Left kidney (tissue), 8 donors: ENCODE measurements around the gene ZNF484. TPM values are rescaled to one million over a fixed set of nuclear protein-coding genes. Genes with fewer than 3 reads are reported as not detected.
A peak's percentile ranks its signal among the peaks of the same experiment; 100 is the strongest.
"Not testable (repeated sequence)": the region's sequence is repeated elsewhere in the genome, so short reads cannot be mapped to it uniquely, and the experiment has no call there.

Source experiments
- DNase-seq: peaks from one replicate; pipeline ENCODE4 v3.0.0-alpha.2; 2013
- long read RNA-seq, 8 donors: transcript quantifications; one replicate each; lab custom pipeline, GENCODE V29; 2026
- polyA plus RNA-seq: library from polyadenylated mRNA; unstranded; fragments of 120-200 nt; gene quantifications from one replicate; pipeline ENCODE4 v1.2.1, GENCODE V29; 2013; ENCODE audit not compliant: insufficient read length

ZNF484 gene
- 12.0 TPM for polyA plus RNA-seq
- long read RNA-seq, donor 1, partial matches to known transcripts: 0 of 3 reads
- long read RNA-seq, donor 1, other reads (novel, unspliced or antisense): 0 of 3 reads
- long read RNA-seq, donor 2, partial matches to known transcripts: 0 of 2 reads
- long read RNA-seq, donor 2, other reads (novel, unspliced or antisense): 0 of 2 reads
- long read RNA-seq, donor 3: 0 reads
- long read RNA-seq, donor 4: 0 reads
- long read RNA-seq, donor 5: 0 reads
- long read RNA-seq, donor 6, partial matches to known transcripts: 0 of 1 reads
- long read RNA-seq, donor 6, other reads (novel, unspliced or antisense): 0 of 1 reads
- long read RNA-seq, donor 7: 0 reads
- long read RNA-seq, donor 8: 0 reads

GRCh38 chr9:92877531-92878430, at the start of gene ZNF484:
Gene ZNF484 (minus strand): TSS chr9:92878038. CDS start chr9:92875029, 3,009 bp downstream.
- peak; percentile 98 for DNase-seq

DNA sequence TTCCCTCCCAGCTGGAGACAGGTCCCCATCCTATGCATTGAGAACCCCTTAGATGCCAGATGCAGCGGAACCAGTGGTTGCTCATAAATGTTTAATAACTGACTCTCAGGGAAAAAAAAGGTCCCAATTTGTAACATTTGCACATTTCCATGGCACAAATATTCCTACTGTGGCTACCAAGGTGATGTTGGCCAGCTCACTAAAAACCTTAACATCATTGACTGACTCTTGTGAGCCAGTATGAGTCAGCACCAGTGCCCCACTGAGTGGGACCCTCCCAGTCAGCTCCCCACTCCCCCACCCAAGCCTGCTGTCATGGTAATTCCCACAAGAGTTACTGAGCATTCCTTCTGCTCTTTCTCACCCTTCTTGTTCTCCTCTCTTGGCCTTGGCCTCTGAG, 42.6 kb upstream of the ZNF484 start:
- no peak for DNase-seq

DNA sequence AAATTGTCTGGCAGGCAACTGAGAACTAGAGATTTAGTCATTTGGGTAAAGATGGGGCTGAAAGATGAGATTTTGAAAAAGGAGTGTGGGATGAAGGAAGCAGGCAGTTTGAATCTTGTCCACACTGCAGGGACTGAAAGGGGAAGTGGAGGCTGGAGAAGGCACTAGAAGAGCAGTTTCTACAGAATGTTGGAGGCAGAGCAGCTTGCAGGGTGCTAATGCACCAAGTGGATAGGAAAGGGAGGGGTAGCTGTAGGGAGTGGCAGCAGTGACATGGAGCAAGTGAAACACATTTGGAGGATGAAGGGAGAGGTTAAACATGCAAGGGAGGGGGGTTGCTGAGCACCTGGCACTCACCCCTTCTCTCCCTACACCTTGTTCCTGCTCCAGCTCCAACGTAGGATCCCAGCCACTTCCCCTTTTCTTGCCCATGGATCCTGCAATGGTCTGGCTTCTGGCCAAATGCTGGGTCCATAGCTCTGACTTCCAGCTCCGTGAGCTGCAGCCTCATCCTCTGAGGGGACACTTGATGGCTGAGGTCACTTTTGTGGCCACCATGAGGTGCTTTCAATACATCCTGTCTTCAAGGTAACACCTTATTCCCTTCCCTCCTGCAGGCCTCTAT, 39.5 kb upstream of the ZNF484 start:
- DNase-seq: no peak

- DNase-seq: no peak
These were observed 34.0 kb upstream of the ZNF484 start for GRCh38 chr9:92911511-92912475.

- not testable (repeated sequence) for DNase-seq
These were observed 27.3 kb upstream of the ZNF484 start for GRCh38 chr9:92905137-92905536.

DNA sequence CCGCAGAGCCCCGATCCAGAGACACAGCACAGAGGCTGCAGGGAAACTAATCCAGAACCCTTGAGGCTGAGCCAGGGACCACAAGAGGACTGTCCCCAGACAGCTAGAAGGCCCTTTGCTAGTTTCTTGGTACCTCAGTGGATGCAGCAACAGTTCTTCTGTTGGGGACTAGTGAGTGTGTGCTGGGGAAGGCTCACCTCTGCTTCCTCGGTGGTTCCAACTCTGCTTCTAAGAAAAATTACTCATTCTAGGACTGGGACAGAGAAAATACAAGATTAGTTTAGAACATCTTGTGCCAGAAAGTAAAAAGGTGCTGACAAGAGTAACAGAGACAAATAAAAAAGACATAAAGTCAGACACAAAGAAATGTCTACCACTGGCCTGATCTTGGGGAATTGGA, 19.5 kb upstream of the ZNF484 start:
- no peak for DNase-seq

DNA sequence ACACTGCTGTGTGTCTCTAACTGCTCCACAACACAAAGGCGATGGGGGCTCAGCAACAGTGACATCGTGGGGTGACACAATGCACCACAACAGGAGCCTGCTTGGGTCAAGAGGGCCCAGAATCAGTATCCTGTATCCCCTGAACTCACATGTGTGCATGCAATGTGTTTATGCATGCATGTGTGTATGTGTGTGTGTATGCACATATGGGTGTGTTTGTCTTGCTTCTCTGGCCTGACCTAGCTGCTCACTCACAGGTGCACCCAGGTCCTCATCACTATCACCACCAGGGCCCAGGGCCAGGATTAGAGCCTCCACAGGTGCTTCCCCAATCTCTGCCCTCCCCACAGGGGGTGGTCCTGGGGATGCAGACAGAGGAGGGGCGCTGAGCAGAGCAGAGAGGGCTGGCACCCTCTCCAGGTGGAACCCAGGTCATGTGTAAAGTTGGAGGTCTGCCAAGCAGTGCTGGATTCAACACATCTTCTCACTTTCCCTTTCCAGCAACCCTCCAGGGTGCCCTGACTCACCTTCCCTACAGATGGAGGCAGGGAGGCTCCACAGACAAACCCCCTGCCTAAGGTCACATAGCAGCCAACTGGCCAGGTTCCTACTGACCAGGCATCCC, 18.1 kb upstream of the ZNF484 start:
- no peak for DNase-seq

- DNase-seq: no peak
These were observed 17.0 kb upstream of the ZNF484 start for GRCh38 chr9:92894711-92895362.

GRCh38 chr9:92893916-92894610, 16.2 kb upstream of the ZNF484 start:
- DNase-seq: not testable (repeated sequence)

GRCh38 chr9:92892276-92892675, 14.4 kb upstream of the ZNF484 start:
- DNase-seq: not testable (repeated sequence)

- no peak for DNase-seq
These were observed 12.9 kb upstream of the ZNF484 start for GRCh38 chr9:92890761-92891160.

GRCh38 chr9:92887880-92888338, 10.1 kb upstream of the ZNF484 start:
- DNase-seq: no peak

- DNase-seq: not testable (repeated sequence)
These were observed 9.2 kb upstream of the ZNF484 start for GRCh38 chr9:92886846-92887610.

- not testable (repeated sequence) for DNase-seq
These were observed 6.0 kb upstream of the ZNF484 start for GRCh38 chr9:92883666-92884405.

DNA sequence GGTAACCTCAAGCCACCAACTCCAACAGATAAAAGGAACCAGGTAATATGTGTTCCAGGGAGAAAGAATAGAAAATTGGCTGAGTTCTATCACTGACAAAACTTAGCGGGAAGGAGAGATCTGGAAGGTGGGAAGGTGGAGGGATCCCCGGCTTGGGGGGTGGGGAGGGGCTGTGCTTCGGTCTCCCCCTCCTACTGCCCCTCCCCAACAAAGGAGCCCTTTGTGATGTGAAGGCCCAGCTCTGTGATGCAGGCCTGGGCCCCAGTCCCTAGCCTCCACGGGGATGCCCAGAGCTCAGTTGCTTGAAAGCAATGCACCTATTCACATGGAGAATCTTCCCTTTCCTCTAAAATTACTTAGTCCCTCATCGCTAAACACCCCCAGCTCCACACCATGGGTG, 4.4 kb upstream of the ZNF484 start:
- no peak for DNase-seq

DNA sequence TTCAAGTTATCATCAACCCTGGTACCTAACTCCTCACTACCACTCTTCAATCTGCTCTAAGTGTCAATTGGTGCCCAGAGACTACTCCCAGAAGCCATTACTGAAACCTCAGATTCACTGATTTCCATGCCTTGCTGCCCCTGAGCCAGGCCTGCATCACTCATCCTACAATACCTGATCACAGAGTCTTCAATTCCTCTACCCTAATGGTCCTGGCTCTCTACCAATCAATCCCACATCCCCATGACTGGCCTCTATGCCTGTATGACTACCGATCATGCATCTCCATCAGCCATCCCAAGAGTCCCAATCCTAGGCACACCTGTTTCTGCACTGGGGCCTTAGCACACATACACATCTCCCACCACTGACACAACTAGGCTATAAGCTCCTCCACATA, 2.5 kb downstream of the ZNF484 start:
- no peak for DNase-seq

- DNase-seq: no peak
These were observed 7.5 kb downstream of the ZNF484 start for GRCh38 chr9:92870289-92870688.

- DNase-seq: not testable (repeated sequence)
These were observed 11.2 kb downstream of the ZNF484 start for GRCh38 chr9:92866600-92866999.
